Activated T-cell treated with anti-CD3 and anti-CD28 coated beads for 4 hours (primary cell): ENCODE results near the gene MS4A2.
"Not testable (repeated sequence)": the region's sequence is repeated elsewhere in the genome, so short reads cannot be mapped to it uniquely, and the experiment has no call there.

ENCODE experiments used
- DNase-seq: peaks from one replicate; pipeline ENCODE4 v3.0.0-alpha.2; 2020

Gene MS4A2

GRCh38 chr11:60104471-60105115, 16.1 kb downstream of the MS4A2 start:
- DNase-seq: not testable (repeated sequence)

DNA sequence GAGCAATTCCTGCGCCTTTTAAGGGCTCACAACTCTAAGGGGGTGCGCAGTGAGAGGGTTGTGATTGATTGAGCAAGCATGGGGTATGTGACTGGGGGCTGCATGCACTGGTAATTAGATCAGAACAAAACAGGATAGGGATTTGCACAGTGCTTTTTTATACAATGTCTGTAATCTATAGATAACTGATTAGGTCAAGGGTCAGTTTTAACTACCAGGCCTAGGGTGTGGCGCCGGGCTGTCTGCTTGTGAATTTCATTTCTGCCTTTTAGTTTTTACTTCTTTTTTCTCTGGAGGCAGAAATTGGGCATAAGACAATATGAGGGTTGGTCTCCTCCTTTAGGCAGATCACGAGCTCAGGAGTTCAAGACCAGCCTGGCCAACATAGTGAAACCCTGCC, 20.2 kb downstream of the MS4A2 start:
- not testable (repeated sequence) for DNase-seq

DNA sequence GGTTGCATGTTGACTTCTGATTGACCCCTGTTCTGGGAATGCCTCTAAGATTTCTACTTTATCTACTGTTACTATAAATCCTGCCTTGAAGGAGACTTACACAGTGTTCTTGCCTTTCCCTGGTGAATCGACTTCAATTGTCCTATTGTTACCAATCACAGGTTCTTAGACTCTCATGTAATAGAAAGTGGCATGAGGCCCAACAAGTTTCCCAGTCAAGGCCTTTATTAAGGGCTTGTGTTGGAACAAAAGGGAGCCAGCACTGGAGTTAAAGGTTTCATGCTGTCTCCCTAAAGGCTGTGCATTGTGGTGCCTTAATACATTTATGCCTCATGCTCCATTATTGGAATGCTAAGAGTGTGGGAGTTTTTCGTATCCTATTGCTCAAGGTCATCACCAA, 23.3 kb downstream of the MS4A2 start:
- DNase-seq: no peak

DNA sequence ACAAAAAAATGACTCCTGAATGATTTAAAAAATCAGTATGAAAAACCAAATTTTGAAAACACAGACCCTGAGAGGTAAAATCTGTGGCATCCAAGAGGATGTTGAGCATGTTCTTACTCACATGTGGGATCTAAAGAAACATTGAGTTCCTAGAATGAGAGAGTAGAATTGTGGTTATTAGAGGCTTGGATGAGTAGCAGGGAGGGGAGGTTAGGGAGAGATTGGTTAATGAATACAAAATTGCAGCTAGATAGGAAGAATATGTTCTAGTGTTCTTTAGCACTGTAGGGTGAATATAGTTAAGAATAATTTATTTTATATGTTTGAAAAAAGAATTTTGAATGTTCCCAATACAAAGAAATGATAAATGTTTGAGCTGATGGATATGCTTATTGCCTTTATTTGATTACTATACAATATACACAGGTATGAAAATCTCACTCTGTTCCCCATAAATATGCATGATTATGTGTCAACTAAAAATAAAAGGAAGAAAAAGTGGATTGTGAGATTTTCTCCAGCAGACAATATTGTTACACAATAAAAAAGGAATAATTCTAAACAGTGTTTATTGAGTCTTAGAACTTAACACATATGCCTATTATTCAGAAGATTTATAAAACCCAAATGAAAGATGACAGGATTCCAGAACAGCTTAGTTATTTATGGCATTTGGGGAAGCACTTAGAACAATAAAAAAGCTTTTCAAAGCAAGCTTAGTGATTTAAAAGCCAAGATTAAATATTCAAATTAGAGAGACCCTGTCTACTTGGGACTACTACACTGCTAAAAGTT, 28.7 kb downstream of the MS4A2 start:
- no peak for DNase-seq

- no peak for DNase-seq
Observed at GRCh38 chr11:60118338-60118737, 29.9 kb downstream of the MS4A2 start.

GRCh38 chr11:60119710-60120109, 31.2 kb downstream of the MS4A2 start:
- no peak for DNase-seq

- no peak for DNase-seq
Observed at GRCh38 chr11:60121264-60121663, 32.8 kb downstream of the MS4A2 start.

DNA sequence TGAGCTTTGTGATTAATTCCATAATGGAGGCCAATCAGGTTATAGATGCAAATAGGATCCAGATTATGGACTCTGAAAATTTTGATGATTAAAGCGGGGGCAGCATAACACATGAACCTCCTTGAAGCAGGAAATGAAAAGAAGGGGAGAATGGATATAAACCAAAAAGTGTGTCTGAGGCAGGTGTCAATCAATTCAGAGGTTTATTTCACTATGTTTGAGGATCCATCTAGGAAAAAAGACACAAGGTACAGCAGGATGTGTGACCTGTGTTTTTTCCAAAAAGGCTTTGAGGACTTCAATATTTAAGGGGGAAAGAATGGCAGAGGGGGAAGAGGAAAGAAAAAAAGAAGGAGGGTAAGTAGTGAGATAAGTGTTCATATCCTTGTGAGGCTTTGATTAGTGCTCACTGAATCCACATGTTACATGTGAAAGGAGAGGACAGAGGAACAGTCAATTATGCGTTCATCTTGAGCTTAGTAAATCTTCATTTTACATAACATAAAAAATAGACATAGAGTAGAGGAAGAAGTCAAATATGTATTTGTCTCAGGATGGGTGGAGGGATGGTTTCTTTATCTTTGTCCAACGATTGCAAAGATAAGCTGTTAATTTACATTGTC, 34.1 kb downstream of the MS4A2 start:
- no peak for DNase-seq

DNA sequence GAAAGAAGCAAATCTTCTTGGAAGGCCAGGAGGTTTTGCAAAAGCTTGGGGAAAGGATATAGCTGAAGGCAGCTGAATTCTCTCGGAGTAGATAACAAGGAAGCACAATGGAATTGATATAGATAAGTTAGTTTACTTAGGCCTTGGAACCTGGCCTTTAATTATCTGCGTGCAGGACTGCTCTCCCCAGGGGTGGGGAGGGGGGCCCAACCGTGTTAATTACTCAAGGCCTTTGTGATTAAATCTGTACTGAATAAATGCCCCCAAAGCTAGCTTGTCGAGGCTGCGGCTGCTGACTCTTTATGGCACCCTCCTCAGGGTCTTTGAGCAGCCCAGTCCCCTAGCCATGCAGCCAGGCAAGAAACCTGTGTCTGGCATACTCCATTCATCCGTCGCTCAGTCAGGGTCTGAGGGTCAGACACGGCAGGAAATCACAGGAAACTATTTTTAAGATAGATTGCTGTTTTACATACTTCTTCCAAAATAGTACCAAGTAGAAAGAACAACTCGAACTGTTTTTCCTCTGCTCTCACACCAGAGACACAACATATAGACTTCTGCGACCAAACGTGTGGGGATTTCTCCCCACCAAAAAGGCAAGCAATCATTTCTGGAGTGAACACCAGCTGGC, 36.5 kb downstream of the MS4A2 start:
- no peak for DNase-seq

DNA sequence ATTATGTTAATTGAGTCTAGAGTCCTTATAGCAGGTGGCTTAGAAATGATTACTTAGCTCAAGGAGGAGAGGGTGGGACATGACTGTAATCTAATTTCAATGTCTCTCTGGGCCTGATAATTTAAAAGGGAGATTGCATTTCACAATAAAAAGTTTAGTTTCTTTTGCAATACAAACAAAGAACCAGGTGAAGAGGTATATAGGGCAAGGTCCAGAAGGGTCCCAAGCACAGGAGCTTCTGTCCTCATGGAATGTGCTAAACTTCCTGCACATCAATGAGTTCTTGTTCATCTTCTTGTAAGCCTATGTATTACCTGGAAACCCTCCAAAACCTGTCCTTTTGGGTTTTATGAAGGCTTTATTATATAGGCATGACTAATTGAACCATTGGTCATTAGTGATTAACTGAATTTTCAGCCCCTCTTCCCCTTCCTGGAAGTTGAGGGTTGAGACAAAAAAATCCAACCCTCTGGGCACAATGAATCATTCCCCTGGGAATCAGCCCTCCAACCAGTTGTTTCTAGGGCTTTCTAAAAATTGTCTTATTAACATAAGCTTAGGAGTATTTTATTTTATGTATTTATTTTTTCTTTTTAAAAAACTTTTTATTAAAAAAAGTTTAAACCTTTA, 37.6 kb downstream of the MS4A2 start:
- no peak for DNase-seq

- DNase-seq: no peak
Observed at GRCh38 chr11:60127311-60127811, 38.9 kb downstream of the MS4A2 start.

- no peak for DNase-seq
Observed at GRCh38 chr11:60128376-60128775, 39.9 kb downstream of the MS4A2 start.

GRCh38 chr11:60128866-60129265, 40.4 kb downstream of the MS4A2 start:
- not testable (repeated sequence) for DNase-seq

DNA sequence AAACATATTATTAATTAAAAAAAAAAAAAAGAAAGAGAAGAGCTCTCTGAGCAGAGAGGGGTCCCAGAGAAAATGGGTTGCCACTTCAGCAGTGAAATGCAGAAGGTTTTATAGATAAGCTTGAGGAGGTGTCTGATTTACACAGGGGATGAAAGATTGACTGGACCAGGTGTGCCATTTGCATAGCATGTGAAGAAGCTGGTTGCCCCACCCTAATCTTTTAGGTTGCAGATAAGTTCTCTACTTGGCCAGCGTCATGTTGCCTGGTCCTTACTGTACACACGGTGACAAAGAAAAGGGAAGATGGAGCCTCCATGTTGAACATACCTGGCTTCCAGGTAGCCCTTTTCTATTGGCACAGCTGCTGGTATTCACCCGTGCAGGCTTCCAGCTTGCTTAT, 41.4 kb downstream of the MS4A2 start:
- no peak for DNase-seq

- DNase-seq: no peak
Observed at GRCh38 chr11:60130496-60130895, 42.0 kb downstream of the MS4A2 start.

DNA sequence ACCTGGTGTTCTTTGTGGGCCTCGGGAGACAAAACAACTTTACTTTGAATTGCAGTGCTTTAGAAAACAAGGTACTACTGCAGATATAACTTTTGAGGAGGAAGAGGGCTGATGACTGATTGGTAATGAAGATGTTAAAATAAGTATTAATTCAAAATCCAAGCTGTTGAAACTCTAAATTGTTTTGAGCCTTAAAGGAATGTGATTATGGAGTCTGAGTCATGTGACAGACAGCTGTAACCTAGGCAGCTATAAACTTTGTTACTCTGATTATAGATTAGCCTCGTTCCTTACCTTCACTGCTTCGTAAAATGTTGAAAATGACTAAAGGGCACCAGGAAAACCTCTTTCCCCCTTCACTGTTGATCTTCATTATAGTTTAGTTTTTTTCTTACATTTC, 43.4 kb downstream of the MS4A2 start:
- no peak for DNase-seq

DNA sequence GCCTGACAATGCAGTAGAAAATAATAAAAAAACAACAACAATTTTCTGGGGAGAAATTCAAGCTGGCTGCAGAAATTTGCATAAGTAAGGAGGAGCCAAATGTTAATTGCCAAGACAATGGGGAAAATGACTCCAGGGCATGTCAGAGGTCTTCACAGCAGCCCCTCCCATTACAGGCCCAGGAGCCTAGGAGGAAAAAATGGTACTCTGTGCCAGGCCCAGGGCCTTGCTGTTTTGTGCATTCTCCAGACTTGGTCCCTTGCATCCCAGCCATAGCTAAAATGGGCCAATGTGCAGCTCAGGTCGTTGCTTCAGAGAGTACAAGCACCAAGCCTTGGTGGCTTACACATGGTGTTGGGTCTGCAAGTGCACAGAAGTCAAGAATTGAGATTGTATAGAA, 45.5 kb downstream of the MS4A2 start:
- DNase-seq: no peak

DNA sequence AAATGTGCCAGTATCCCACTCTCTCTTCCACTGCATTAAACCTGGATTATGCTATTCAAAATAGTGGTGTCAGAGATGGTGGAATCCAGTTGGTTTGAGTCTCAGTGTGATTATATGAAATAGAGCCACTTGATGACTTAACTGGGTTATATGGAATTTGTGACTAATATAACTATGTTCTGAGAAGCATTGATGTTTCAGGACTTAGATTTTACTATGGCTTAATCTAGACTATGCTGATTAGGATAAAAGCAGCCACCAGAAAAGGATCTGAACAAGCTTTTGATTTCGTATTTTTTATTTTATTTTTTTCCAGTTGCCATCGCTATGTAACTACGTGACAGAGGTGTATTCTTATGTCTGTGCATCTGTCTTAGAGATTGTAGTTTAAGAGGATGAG, 55.3 kb downstream of the MS4A2 start:
- no peak for DNase-seq

- no peak for DNase-seq
Observed at GRCh38 chr11:60145677-60146076, 57.2 kb downstream of the MS4A2 start.
